DOHH2 (cell line): Measurements from ENCODE around the gene ZNF211.

Experiments used
- EZH2phosphoT487 ChIP-seq: fragments of 200-600 bp; sonication (generic); IDR thresholded peaks from 2 replicates; pipeline ENCODE4 v1.6.1; 2017; ENCODE audit warnings: borderline replicate concordance, mild to moderate bottlenecking, antibody characterized with exemption, low read length, moderate library complexity, mixed read lengths
- TF ChIP-seq, protein P1 (sequence below): fragments of 200-600 bp; sonication (generic); IDR thresholded peaks from one replicate; pipeline ENCODE4 v1.5.1; 2014; ENCODE audit warnings: antibody characterized with exemption, mild to moderate bottlenecking, low read depth, low read length; ENCODE audit not compliant: poor library complexity, severe bottlenecking

DNA sequence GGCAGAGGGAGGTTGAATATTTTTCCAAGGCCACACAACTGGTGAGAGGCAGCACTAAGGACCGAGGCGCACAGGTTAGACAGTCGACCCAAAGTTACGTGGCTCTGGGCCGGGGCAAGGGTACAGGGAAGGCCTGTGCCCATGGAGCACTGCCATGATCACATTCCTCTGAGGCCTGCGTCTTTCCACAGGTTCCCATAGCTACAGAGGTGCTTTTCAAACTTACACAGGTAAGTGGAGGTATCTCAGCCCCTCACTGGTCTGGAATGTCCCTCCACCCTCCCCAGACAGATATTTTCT, 814 bp downstream of the ZNF211 start:
- TF ChIP-seq, protein P1, sequence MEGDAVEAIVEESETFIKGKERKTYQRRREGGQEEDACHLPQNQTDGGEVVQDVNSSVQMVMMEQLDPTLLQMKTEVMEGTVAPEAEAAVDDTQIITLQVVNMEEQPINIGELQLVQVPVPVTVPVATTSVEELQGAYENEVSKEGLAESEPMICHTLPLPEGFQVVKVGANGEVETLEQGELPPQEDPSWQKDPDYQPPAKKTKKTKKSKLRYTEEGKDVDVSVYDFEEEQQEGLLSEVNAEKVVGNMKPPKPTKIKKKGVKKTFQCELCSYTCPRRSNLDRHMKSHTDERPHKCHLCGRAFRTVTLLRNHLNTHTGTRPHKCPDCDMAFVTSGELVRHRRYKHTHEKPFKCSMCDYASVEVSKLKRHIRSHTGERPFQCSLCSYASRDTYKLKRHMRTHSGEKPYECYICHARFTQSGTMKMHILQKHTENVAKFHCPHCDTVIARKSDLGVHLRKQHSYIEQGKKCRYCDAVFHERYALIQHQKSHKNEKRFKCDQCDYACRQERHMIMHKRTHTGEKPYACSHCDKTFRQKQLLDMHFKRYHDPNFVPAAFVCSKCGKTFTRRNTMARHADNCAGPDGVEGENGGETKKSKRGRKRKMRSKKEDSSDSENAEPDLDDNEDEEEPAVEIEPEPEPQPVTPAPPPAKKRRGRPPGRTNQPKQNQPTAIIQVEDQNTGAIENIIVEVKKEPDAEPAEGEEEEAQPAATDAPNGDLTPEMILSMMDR = no peak
- TF ChIP-seq EZH2phosphoT487 = no peak
